HPDE6-E6E7 (cell line): ENCODE results near the gene MAGEA12.
"Not testable (repeated sequence)": the region's sequence is repeated elsewhere in the genome, so short reads cannot be mapped to it uniquely, and the experiment has no call there.

Experiments
- DNase-seq: peaks from one replicate; pipeline ENCODE4 v3.0.0; 2011; ENCODE audit warnings: missing footprints; ENCODE audit errors: extremely low spot score

The MAGEA12 gene, protein sequence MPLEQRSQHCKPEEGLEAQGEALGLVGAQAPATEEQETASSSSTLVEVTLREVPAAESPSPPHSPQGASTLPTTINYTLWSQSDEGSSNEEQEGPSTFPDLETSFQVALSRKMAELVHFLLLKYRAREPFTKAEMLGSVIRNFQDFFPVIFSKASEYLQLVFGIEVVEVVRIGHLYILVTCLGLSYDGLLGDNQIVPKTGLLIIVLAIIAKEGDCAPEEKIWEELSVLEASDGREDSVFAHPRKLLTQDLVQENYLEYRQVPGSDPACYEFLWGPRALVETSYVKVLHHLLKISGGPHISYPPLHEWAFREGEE

DNA sequence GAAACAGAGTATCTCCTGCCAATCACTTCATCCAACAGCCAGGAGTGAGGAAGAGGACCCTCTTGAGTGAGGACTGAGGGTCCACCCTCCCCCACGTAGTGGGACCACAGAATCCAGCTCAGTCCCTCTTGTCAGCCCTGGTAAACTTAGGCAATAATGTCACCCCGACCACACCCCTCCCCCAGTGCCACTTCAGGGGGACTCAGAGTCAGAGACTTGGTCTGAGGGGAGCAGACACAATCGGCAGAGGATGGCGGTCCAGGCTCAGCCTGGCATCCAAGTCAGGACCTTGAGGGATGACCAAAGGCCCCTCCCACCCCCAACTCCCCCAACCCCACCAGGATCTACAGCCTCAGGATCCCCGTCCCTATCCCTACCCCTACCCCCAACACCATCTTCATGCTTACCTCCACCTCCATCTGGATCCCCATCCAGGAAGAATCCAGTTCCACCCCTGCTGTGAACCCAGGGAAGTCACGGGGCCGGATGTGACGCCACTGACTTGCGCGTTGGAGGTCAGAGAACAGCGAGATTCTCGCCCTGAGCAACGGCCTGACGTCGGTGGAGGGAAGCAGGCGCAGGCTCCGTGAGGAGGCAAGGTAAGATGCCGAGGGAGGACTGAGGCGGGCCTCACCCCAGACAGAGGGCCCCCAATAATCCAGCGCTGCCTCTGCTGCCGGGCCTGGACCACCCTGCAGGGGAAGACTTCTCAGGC, at the start of gene MAGEA12, which contains the start of gene CSAG1:
TSS of gene MAGEA12 (plus strand) at position 497 of the 715 bp plus-strand sequence. CDS start 2,405 bp downstream, outside the sequence.
TSS of gene CSAG1 (minus strand) at position 461 of the 715 bp plus-strand sequence. CDS start 1,261 bp downstream, outside the sequence.
- no peak for DNase-seq

DNA sequence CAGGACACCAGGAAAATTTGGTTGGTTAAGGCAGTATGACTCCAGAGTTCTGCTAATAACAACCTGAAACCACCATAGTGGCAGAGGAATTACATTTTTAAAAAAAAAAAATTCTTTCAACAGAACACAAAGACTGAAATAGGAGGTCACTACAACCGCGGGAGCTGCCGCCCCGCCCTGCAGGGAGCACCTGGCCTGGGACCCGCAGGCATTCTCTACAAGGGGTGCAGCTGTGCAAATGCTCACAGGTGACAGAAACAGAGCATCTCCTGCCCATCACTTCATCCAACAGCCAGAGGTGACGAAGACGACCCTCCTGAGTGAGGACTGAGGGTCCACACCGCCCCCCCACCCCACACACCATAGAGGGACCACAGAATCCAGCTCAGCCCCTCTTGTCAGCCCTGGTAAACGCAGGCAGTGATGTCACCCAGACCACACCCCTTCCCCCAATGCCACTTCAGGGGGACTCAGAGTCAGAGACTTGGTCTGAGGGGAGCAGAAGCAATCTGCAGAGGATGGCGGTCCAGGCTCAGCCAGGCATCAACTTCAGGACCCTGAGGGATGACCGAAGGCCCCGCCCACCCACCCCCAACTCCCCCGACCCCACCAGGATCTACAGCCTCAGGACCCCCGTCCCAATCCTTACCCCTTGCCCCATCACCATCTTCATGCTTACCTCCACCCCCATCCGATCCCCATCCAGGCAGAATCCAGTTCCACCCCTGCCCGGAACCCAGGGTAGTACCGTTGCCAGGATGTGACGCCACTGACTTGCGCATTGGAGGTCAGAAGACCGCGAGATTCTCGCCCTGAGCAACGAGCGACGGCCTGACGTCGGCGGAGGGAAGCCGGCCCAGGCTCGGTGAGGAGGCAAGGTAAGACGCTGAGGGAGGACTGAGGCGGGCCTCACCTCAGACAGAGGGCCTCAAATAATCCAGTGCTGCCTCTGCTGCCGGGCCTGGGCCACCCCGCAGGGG, 35.3 kb upstream of the MAGEA12 start, which contains the start of gene MAGEA3:
TSS of gene MAGEA3 (plus strand) at position 843 of the 980 bp plus-strand sequence. CDS start 2,039 bp downstream, outside the sequence.
- DNase-seq, result not testable (repeated sequence)

DNA sequence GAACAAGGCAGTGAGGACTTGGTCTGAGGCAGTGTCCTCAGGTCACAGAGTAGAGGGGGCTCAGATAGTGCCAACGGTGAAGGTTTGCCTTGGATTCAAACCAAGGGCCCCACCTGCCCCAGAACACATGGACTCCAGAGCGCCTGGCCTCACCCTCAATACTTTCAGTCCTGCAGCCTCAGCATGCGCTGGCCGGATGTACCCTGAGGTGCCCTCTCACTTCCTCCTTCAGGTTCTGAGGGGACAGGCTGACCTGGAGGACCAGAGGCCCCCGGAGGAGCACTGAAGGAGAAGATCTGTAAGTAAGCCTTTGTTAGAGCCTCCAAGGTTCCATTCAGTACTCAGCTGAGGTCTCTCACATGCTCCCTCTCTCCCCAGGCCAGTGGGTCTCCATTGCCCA, 33.2 kb upstream of the MAGEA12 start:
- DNase-seq, result not testable (repeated sequence)

DNA sequence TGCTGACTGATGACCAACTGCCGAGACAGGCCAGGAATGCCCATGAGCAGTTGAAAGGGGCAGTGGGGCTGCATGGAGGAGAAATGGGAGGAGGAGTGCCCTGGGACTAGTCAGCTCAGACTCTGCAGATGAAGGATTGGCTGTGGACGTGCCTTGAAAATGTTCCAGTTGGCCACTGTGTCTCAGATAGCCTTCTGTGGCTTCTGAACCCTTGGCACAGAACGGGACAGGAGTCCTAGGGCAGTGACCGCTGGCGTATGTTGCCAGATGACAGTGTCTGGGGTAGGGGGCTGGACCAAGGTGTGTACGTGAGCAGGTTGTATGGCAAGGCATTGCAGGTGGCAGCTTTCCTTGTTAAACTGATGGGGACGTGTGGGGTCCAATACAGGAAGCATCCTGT, 27.1 kb upstream of the MAGEA12 start:
- not testable (repeated sequence) for DNase-seq

DNA sequence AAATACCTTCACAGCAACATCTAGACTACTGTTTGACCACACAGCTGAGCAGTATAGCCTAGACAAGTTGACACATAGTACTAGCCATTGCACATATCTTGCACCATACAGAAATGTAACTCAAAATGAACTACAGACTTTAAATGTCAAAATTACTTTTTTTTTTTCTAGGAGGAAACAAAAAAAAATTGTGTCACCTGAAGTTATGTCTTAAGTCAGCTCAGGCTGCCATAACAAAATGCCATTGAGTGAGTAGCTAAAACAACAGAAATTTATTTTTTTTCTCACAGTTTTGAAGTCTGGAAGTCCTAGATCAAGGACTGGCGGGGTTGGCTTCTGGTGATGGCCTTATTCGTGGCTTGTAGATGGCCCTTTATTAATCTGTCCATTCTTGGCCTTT, 24.4 kb upstream of the MAGEA12 start, which contains the start of gene CSAG2:
TSS of gene CSAG2 (minus strand) at position 101 of the 400 bp plus-strand sequence. CDS start 161 bp downstream, outside the sequence.
- not testable (repeated sequence) for DNase-seq

DNA sequence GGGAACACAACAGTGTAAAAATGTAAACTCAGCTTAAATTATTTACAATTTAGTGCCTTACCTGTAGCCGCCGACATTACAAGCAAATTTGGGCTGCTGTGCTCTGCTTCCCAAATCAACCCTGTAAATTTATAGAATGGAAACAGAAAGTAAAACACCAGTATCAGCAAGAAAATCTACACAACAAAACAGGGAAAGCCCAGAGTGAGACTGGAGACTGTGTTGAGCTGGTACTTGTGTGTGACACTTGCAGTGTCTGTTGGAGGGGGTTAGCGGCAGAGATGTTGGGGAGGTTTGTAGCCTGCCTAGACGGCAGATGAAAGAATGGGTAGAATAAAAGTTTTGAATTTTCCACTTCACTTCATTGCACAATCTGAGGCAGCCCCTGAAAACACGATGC, 20.4 kb upstream of the MAGEA12 start:
- not testable (repeated sequence) for DNase-seq

DNA sequence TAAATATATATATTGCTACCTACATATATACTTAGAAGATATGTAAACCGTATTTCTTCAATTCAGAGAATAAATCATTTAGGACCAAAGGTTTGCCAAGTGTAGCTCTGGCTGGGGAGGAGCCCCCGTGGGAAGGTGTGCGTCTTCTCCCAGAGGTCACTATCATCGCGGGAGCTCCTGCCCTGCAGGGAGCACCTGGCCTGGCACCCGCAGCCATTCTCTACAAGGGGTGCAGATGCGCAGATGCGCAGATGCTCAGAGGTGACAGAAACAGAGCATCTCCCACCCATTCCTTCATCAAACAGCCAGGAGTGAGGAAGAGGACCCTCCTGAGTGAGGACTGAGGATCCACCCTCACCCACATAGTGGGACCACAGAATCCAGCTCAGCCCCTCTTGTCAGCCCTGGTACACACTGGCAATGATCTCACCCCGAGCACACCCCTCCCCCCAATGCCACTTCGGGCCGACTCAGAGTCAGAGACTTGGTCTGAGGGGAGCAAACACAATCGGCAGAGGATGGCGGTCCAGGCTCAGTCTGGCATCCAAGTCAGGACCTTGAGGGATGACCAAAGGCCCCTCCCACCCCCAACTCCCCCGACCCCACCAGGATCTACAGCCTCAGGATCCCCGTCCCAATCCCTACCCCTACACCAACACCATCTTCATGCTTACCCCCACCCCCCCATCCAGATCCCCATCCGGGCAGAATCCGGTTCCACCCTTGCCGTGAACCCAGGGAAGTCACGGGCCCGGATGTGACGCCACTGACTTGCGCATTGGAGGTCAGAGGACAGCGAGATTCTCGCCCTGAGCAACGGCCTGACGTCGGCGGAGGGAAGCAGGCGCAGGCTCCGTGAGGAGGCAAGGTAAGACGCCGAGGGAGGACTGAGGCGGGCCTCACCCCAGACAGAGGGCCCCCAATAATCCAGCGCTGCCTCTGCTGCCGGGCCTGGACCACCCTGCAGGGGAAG, 19.5 kb upstream of the MAGEA12 start, which contains the start of gene MAGEA2B:
TSS of gene MAGEA2B (plus strand) at position 814 of the 973 bp plus-strand sequence. CDS start 2,479 bp downstream, outside the sequence.
- not testable (repeated sequence) for DNase-seq

DNA sequence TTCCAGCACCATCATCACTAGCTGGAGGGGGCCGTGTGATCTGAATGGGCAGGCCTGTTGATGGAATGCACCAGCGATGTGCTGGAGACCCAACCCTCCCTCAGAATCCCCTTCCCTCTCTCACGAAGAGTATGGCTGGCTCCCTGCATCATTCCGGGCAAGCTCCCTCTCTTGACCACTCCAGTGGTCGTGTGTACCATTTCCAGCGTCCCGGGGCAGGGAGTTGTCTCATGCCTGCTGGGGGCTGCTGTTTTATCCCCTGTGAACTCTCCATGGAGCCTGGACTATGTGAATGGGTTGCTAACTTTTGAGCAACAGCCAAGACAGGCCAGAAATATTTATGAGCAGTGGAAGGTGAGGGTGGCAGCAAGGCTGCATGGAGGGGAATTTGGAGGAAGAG, 8.1 kb upstream of the MAGEA12 start:
- no peak for DNase-seq

DNA sequence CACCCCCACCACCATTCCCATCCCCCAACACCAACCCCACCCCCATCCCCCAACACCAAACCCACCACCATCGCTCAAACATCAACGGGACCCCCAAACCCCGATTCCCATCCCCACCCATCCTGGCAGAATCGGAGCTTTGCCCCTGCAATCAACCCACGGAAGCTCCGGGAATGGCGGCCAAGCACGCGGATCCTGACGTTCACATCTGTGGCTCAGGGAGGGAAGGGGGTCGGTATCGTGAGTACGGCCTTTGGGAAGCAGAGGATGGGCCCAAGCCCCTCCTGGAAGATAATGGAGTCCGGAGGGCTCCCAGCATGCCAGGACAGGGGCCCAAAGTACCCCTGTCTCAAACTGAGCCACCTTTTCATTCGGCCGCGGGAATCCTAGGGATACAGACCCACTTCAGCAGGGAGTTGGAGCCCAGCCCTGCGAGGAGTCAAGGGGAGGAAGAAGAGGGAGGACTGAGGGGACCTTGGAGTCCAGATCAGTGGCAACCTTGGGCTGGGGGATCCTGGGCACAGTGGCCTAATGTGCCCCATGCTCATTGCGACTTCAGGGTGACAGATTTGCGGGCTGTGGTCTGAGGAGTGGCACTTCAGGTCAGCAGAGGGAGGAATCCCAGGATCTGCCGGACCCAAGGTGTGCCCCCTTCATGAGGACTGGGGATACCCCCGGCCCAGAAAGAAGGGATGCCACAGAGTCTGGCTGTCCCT, 744 bp downstream of the MAGEA12 start:
- DNase-seq, result not testable (repeated sequence)

DNA sequence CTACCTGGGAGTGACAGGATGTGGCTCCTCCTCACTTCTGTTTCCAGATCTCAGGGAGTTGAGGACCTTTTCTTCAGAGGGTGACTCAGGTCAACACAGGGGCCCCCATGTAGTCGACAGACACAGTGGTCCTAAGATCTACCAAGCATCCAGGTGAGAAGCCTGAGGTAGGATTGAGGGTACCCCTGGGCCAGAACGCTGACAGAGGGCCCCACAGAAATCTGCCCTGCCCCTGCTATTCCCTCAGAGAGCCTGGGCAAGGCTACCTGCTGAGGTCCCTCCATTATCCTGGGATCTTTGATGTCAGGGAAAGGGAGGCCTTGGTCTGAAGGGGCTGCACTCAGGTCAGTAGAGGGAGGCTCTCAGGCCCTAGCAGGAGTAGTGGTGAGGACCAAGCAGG, 1.5 kb downstream of the MAGEA12 start:
- DNase-seq, result no peak

DNA sequence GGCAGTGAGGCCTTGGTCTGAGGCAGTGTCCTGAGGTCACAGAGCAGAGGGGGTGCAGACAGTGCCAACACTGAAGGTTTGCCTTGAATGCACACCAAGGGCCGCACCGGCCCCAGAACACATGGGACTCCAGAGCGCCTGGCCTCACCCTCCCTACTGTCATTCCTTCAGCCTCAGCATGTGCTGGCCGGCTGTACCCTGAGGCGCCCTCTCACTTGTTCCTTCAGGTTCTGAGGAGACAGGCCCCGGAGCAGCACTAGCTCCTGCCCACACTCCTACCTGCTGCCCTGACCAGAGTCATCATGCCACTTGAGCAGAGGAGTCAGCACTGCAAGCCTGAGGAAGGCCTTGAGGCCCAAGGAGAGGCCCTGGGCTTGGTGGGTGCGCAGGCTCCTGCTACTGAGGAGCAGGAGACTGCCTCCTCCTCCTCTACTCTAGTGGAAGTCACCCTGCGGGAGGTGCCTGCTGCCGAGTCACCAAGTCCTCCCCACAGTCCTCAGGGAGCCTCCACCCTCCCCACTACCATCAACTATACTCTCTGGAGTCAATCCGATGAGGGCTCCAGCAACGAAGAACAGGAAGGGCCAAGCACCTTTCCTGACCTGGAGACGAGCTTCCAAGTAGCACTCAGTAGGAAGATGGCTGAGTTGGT, 2.4 kb downstream of the MAGEA12 start:
- no peak for DNase-seq

DNA sequence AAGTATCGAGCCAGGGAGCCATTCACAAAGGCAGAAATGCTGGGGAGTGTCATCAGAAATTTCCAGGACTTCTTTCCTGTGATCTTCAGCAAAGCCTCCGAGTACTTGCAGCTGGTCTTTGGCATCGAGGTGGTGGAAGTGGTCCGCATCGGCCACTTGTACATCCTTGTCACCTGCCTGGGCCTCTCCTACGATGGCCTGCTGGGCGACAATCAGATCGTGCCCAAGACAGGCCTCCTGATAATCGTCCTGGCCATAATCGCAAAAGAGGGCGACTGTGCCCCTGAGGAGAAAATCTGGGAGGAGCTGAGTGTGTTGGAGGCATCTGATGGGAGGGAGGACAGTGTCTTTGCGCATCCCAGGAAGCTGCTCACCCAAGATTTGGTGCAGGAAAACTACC, 3.0 kb downstream of the MAGEA12 start:
- DNase-seq, result not testable (repeated sequence)

DNA sequence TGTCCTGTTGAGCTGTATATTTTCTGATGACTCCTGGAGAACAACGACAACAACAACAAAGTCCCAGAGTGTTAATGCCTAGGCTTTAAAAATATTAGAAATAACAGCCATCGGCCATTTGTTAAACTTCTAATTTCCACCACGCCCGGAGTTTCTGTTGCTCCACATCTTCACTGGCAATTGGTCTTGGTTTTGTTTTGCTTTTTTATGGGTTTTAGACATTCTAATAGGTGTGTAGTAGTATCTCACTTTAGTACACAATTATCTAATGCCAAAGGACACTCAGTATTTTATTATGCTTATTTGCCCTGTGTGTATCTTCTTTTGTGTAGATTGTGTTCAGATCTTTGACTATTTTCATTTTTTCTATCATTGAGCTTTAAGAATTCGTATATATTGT, 5.0 kb downstream of the MAGEA12 start:
- no peak for DNase-seq

DNA sequence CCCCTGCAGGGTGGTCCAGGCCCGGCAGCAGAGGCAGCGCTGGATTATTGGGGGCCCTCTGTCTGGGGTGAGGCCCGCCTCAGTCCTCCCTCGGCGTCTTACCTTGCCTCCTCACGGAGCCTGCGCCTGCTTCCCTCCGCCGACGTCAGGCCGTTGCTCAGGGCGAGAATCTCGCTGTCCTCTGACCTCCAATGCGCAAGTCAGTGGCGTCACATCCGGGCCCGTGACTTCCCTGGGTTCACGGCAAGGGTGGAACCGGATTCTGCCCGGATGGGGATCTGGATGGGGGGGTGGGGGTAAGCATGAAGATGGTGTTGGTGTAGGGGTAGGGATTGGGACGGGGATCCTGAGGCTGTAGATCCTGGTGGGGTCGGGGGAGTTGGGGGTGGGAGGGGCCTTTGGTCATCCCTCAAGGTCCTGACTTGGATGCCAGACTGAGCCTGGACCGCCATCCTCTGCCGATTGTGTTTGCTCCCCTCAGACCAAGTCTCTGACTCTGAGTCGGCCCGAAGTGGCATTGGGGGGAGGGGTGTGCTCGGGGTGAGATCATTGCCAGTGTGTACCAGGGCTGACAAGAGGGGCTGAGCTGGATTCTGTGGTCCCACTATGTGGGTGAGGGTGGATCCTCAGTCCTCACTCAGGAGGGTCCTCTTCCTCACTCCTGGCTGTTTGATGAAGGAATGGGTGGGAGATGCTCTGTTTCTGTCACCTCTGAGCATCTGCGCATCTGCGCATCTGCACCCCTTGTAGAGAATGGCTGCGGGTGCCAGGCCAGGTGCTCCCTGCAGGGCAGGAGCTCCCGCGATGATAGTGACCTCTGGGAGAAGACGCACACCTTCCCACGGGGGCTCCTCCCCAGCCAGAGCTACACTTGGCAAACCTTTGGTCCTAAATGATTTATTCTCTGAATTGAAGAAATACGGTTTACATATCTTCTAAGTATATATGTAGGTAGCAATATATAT, 20.4 kb downstream of the MAGEA12 start, which contains the start of gene MAGEA2:
TSS of gene MAGEA2 (minus strand) at position 157 of the 965 bp plus-strand sequence. CDS start 2,479 bp downstream, outside the sequence.
- DNase-seq, result not testable (repeated sequence)

DNA sequence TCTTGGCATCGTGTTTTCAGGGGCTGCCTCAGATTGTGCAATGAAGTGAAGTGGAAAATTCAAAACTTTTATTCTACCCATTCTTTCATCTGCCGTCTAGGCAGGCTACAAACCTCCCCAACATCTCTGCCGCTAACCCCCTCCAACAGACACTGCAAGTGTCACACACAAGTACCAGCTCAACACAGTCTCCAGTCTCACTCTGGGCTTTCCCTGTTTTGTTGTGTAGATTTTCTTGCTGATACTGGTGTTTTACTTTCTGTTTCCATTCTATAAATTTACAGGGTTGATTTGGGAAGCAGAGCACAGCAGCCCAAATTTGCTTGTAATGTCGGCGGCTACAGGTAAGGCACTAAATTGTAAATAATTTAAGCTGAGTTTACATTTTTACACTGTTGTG, 21.3 kb downstream of the MAGEA12 start:
- DNase-seq, result not testable (repeated sequence)

DNA sequence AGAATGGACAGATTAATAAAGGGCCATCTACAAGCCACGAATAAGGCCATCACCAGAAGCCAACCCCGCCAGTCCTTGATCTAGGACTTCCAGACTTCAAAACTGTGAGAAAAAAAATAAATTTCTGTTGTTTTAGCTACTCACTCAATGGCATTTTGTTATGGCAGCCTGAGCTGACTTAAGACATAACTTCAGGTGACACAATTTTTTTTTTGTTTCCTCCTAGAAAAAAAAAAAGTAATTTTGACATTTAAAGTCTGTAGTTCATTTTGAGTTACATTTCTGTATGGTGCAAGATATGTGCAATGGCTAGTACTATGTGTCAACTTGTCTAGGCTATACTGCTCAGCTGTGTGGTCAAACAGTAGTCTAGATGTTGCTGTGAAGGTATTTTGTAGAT, 25.4 kb downstream of the MAGEA12 start, which contains the start of gene CSAG3:
TSS of gene CSAG3 (plus strand) at position 301 of the 400 bp plus-strand sequence.
- not testable (repeated sequence) for DNase-seq

DNA sequence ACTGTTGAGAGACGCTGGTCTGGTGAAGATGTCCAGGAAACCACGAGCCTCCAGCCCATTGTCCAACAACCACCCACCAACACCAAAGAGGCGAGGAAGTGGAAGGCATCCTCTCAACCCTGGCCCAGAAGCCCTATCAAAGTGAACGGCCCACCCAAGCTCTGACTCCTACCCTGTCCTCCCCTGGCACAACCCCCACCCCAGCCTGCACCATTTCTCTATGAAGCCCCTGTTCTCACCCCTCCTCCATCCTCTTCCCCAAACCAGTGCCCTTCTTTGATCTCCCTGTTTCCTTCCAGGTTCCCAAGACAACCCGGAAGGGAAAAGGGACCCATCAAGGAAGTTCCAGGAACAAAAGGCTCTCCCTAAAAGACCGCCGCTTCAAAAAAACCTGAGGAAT, 26.0 kb downstream of the MAGEA12 start:
- not testable (repeated sequence) for DNase-seq
